ENCODE measurements around the gene COX4I2.

- TF ChIP-seq CTCF (IDR thresholded peaks at IDR 0.05), result no peak
- TF ChIP-seq POLR2A (IDR thresholded peaks at IDR 0.05), result no peak
These were observed 27.1 kb downstream of the COX4I2 start for GRCh38 chr20:31664696-31665354.
